IMR-90 (cell line): ENCODE data around the gene RTBDN.

ENCODE experiments used
- BHLHE40 ChIP-seq: fragments of 150-350 bp; IDR thresholded peaks from 2 replicates; pipeline ENCODE4 v1.6.1; 2016; ENCODE audit warnings: mild to moderate bottlenecking, low read depth, low read length
- CHD1 ChIP-seq: IDR thresholded peaks from 2 replicates; pipeline ENCODE4 v1.6.1; 2012; ENCODE audit warnings: low read depth, low read length, improper control_type of control experiment
- CTCF ChIP-seq: conservative IDR thresholded peaks from 2 replicates; pipeline ENCODE4 v1.5.1; 2012; ENCODE audit warnings: mild to moderate bottlenecking, low read depth, low read length, improper control_type of control experiment
- FOS ChIP-seq: fragments of 150-350 bp; IDR thresholded peaks from 2 replicates; pipeline ENCODE4 v1.6.1; 2016; ENCODE audit warnings: low read depth, low read length
- MXI1 ChIP-seq: IDR thresholded peaks from 2 replicates; pipeline ENCODE4 v1.6.1; 2012; ENCODE audit warnings: low read depth, mild to moderate bottlenecking, low read length, moderate library complexity, borderline replicate concordance
- NFE2L2 ChIP-seq: fragments of 150-350 bp; IDR thresholded peaks from 2 replicates; pipeline ENCODE4 v1.6.1; 2016; ENCODE audit warnings: low read depth, mild to moderate bottlenecking, low read length
- POLR2A ChIP-seq: IDR thresholded peaks from 2 replicates; pipeline ENCODE4 v1.6.1; 2012; ENCODE audit warnings: mild to moderate bottlenecking, low read depth, low read length
- USF2 ChIP-seq: fragments of 150-350 bp; IDR thresholded peaks from 2 replicates; pipeline ENCODE4 v1.6.1; 2017; ENCODE audit warnings: mild to moderate bottlenecking, antibody characterized with exemption, low read length, low read depth

GRCh38 chr19:12837225-12837624 lies 2.8 kb upstream of the RTBDN start:
- no peak for TF ChIP-seq CTCF
- TF ChIP-seq POLR2A, result no peak
- no peak for TF ChIP-seq USF2
- TF ChIP-seq BHLHE40, result no peak
- TF ChIP-seq CHD1, result no peak
- no peak for TF ChIP-seq NFE2L2
- TF ChIP-seq FOS, result no peak
- no peak for TF ChIP-seq MXI1
